ENCODE measurements around the gene TCF12.

DNA sequence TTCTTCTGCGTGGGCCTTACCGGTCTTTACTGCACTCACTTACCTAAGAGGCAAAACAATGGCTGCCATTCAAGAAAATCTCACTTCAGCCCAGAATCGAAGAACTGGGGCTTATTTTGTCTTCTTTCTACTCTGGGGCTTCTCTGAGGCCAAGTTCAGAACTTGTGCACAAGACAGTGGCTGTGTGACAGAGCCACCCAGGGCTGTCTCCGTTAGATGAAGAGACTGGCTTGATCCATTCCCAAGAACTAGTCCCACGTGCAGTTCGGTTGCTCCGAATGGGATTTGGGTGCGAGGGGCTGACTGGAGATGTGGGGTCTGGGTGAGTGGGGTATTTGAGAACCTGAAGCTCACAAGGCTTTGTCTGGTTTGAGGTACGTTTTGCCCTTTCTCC lies 795 bp upstream of the TCF12 start:
- TF ChIP-seq, protein P1, sequence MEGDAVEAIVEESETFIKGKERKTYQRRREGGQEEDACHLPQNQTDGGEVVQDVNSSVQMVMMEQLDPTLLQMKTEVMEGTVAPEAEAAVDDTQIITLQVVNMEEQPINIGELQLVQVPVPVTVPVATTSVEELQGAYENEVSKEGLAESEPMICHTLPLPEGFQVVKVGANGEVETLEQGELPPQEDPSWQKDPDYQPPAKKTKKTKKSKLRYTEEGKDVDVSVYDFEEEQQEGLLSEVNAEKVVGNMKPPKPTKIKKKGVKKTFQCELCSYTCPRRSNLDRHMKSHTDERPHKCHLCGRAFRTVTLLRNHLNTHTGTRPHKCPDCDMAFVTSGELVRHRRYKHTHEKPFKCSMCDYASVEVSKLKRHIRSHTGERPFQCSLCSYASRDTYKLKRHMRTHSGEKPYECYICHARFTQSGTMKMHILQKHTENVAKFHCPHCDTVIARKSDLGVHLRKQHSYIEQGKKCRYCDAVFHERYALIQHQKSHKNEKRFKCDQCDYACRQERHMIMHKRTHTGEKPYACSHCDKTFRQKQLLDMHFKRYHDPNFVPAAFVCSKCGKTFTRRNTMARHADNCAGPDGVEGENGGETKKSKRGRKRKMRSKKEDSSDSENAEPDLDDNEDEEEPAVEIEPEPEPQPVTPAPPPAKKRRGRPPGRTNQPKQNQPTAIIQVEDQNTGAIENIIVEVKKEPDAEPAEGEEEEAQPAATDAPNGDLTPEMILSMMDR (IDR thresholded peaks at IDR 0.05; ENCODE audit: insufficient read depth, low read depth, low read length) = no peak
- no peak for TF ChIP-seq EZH2 (IDR thresholded peaks at IDR 0.05; ENCODE audit: insufficient read depth, low read length)
